Skeletal muscle satellite cell (primary cell): ENCODE measurements around the gene SLC25A11. TPM values are rescaled to one million over a fixed set of nuclear protein-coding genes. Genes with fewer than 3 reads are reported as not detected.

Experiments used
- small RNA-seq: library from RNA; depleted of rRNA; stranded (forward); fragments of <200 nt; gene quantifications from one replicate; pipeline ENCODE3, GENCODE V24; 2012

SLC25A11 gene

Small RNA genes within 50 kb of the gene (small RNA-seq; reads per million reads assigned to genes)
- gene MIR6864 (not detected), gene MIR6865 (not detected)
